Colonic mucosa (tissue), 4 donors: Measurements from ENCODE around the gene HLA-DOA. TPM values are rescaled to one million over a fixed set of nuclear protein-coding genes. Genes with fewer than 3 reads are reported as not detected.
A peak's percentile ranks its signal among the peaks of the same experiment; 100 is the strongest.

Experiments
- DNase-seq: peaks from one replicate; pipeline ENCODE4 v3.0.0-alpha.2; 2020
- H3K27ac ChIP-seq: fragments of 200-600 bp; one replicate; pipeline ENCODE4 v1.8.0; 2021
- H3K27me3 ChIP-seq: fragments of 200-600 bp; one replicate; pipeline ENCODE4 v1.8.0; 2021
- H3K36me3 ChIP-seq: fragments of 200-600 bp; one replicate; pipeline ENCODE4 v1.8.0; 2021
- H3K4me1 ChIP-seq: fragments of 200-600 bp; one replicate; pipeline ENCODE4 v1.8.0; 2021; ENCODE audit warnings: mild to moderate bottlenecking
- H3K4me3 ChIP-seq: fragments of 200-600 bp; one replicate; pipeline ENCODE4 v1.8.0; 2021
- H3K9ac ChIP-seq, 2 donors: one replicate each; pipeline ENCODE4 v1.7.0; 2013; ENCODE audit warnings: control low read depth in 2 of 2, low read depth in 2 of 2, low read length in 2 of 2
- H3K9me3 ChIP-seq: fragments of 200-600 bp; one replicate; pipeline ENCODE4 v1.8.0; 2021
- intact Hi-C: fragments of 100-400 bp; cut with DNase I; formaldehyde crosslinking; loops from one replicate; pipeline ENCODE4 v1.14.1; 2022
- total RNA-seq, 2 donors: library from RNA; stranded (reverse); fragmentation: NEBNext Ultra II Directional in 1 of 2; extraction: Animal tissue kit (Norgen Biotek cat#: 25700) in 1 of 2; gene quantifications; one replicate each; pipeline ENCODE4 v1.2.1, GENCODE V29; 2021
- TF ChIP-seq, protein P1 (sequence below): fragments of 200-600 bp; IDR thresholded peaks from one replicate; pipeline ENCODE4 v1.8.0; 2022; ENCODE audit warnings: antibody characterized with exemption, mild to moderate bottlenecking
- donor health status: healthy.
- donor health status: DM: no; HTN: no; CAD: no.
- donor health status: DM: no; HTN: no; CAD: no.

HLA-DOA gene
- total RNA-seq, 2 donors from 2014 or later: 1.6 to 4.3 TPM

DNA sequence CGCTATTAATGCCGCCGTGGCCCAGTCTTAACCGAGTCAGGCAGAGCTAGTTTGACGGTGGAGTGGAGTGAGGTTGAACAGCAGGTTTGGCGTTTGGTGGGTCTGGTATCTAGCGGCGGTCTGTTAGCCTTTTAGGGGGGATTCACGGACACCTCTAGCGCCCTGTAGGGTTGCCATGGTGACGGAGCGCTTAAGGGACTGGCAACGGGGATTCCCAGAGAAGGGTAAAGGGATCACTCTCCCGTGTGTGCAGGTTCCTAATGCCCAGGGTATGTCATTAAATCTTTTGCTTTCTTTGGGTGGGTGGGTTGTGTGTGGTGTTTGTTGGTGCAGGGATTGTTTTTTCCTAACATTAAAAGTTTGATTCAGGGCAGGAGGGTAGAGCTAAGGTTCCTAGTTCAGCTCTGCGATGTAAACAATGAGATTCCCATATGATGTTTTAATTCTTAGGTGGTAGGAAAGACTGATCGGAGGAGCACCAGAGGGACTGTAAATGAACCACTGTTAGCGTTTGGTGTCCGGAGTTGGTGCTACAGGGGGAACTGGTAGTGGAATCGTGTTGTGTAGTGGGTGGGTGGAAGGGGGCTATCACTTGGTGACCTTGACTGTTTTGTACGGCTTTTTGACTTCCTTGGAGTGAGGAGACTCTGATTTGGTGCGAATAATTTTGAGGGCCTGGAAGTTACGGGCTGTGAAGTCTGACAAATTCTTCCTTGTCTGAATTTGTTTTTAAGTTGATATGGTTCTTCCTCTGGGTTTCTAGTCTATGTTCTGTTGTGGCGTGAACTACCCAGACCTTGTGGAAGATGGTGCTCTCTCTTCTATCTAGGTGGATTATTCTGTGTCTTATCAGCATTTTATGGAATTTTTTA lies 36.0 kb downstream of the HLA-DOA start:
- peaks cover 22% of the 10 kb centered on the region for H3K4me1 ChIP-seq
- no peaks in the 10 kb centered on the region for H3K9me3 ChIP-seq
- peak overlapping the region; percentile 87 for H3K27ac ChIP-seq
- DNase-seq: peak; percentile 60
- H3K36me3 ChIP-seq: peaks cover 30% of the 10 kb centered on the region
- intact Hi-C loops: no loop called here
- H3K9ac ChIP-seq: peak overlapping the region; percentile 66 to 97
- no peaks in the 10 kb centered on the region for H3K27me3 ChIP-seq
- TF ChIP-seq, protein P1, sequence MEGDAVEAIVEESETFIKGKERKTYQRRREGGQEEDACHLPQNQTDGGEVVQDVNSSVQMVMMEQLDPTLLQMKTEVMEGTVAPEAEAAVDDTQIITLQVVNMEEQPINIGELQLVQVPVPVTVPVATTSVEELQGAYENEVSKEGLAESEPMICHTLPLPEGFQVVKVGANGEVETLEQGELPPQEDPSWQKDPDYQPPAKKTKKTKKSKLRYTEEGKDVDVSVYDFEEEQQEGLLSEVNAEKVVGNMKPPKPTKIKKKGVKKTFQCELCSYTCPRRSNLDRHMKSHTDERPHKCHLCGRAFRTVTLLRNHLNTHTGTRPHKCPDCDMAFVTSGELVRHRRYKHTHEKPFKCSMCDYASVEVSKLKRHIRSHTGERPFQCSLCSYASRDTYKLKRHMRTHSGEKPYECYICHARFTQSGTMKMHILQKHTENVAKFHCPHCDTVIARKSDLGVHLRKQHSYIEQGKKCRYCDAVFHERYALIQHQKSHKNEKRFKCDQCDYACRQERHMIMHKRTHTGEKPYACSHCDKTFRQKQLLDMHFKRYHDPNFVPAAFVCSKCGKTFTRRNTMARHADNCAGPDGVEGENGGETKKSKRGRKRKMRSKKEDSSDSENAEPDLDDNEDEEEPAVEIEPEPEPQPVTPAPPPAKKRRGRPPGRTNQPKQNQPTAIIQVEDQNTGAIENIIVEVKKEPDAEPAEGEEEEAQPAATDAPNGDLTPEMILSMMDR: no peak
- peak overlapping the region; percentile 91 for H3K4me3 ChIP-seq

- DNase-seq: no peak
- intact Hi-C loops: no loop called here
- TF ChIP-seq, protein P1: no peak
- H3K27me3 ChIP-seq: no peaks in the 10 kb centered on the region
- no peaks in the 10 kb centered on the region for H3K9me3 ChIP-seq
- peaks cover 23% of the 10 kb centered on the region for H3K36me3 ChIP-seq
- peaks cover 15% of the 10 kb centered on the region for H3K4me1 ChIP-seq
- peak overlapping the region; percentile 87 for H3K27ac ChIP-seq
- H3K4me3 ChIP-seq: peak overlapping the region; percentile 91
- peak overlapping the region; percentile 66 to 97 for H3K9ac ChIP-seq
Observed at GRCh38 chr6:32972353-32973143, 36.8 kb downstream of the HLA-DOA start.

GRCh38 chr6:32971581-32972352 lies 37.6 kb downstream of the HLA-DOA start:
- H3K4me1 ChIP-seq: peaks cover 12% of the 10 kb centered on the region
- H3K27me3 ChIP-seq: no peaks in the 10 kb centered on the region
- peak overlapping the region; percentile 91 for H3K4me3 ChIP-seq
- peaks cover 16% of the 10 kb centered on the region for H3K36me3 ChIP-seq
- peak; percentile 100 for DNase-seq
- H3K27ac ChIP-seq: peak overlapping the region; percentile 96
- peak overlapping the region; percentile 87 to 97 for H3K9ac ChIP-seq
- TF ChIP-seq, protein P1: no peak
- intact Hi-C loops: no loop called here
- H3K9me3 ChIP-seq: no peaks in the 10 kb centered on the region

DNA sequence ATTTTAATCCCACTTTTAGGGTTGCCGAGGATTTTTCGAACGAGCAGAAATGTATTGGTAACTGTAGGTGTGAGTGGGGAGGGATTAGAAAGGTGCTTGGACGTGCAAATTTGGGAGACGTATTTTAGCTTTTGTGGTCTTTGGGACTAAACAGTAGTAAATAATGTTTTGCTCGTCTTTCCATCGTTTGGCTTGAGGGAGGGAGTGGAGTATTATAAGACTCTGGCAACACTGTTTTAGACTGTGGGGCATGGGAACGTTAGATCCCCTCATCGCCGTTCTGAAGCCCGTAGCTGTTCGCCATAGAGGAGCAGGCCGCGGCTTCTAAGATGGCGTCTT lies 38.2 kb downstream of the HLA-DOA start:
- no peaks in the 10 kb centered on the region for H3K27me3 ChIP-seq
- intact Hi-C loops: no loop called here
- H3K9ac ChIP-seq: peak overlapping the region; percentile 87 to 97
- H3K4me1 ChIP-seq: peaks cover 9% of the 10 kb centered on the region
- peaks cover 10% of the 10 kb centered on the region for H3K36me3 ChIP-seq
- TF ChIP-seq, protein P1: no peak
- no peaks in the 10 kb centered on the region for H3K9me3 ChIP-seq
- peak overlapping the region; percentile 91 for H3K4me3 ChIP-seq
- DNase-seq: no peak
- H3K27ac ChIP-seq: peak overlapping the region; percentile 96
